Hematopoietic multipotent progenitor cell treated with erythropoietin and hydrocortisone succinate and interleukin-3 and kit ligand, for 6 days (in vitro differentiated cells): ENCODE measurements around the gene AP5Z1.
A peak's percentile ranks its signal among the peaks of the same experiment; 100 is the strongest.

Source experiments
- DNase-seq: peaks from one replicate; pipeline ENCODE4 v3.0.0-alpha.2; 2015

Gene AP5Z1

GRCh38 chr7:4768597-4769569 is 6.5 kb upstream of the AP5Z1 start:
- DNase-seq = no peak

DNA sequence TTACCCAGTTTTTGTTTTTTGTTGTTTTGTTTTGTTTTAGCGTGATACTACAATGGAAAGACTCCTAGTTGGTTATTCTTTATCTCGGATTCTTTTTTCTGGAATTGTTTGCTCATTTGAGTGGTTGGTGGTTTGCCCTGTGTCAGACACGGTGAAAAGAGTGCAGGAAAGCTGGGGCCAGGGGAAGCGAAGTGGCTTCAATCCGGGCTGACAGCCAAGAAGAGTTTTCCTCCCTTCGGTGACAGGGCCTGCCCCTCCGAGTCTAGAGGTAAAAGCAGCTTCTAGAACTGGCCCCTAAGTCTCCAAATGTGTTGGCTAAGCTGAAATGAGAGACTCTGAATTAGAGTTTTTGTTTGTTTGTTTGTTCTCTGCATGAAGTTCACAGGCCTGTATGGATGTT is 5.7 kb upstream of the AP5Z1 start:
- peak; percentile 14 for DNase-seq

DNA sequence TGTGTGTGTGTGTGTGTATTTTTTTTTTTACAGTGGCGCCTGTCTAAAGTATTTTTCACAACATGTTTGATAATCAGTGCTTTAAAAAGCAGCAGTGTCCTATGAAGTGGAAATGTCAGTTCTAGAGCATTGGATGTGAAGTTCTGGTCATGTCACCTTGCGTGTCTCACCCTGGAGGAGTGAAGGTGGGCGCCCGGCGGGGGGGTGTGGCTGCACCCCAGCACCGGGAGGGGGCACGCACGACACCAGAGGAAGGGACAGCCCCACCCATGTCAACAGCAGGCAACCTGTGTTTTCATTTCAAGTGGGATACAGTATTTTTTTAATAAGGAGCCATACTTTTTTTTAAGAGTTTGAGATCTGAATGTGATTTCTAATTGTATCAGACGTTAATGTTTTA is 4.5 kb upstream of the AP5Z1 start:
- DNase-seq = no peak

- DNase-seq = no peak
Measured at GRCh38 chr7:4771737-4772136, 3.7 kb upstream of the AP5Z1 start.

DNA sequence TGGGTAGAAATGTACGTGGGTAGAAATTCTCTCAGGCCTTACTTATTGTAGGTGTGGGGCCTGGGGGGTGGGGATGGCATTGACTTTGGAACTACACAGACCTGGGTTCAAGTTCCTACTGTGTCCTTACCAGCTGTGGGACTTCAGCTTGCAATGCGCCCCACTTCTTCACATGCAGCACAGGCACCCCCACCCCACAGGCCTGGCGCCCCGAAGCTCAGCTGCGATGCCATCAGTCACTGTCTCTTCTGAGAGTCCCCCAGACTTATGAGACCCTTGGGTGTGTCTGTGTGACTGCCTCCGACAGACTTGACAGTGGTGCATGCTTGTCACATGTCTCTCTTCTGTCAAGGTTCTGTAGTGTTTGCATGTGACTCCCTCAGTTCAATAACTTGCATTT is 3.1 kb upstream of the AP5Z1 start:
- no peak for DNase-seq

- DNase-seq = no peak
Measured at GRCh38 chr7:4774007-4774406, 1.4 kb upstream of the AP5Z1 start.

- peak; percentile 68 for DNase-seq
Measured at GRCh38 chr7:4774658-4775249, 669 bp upstream of the AP5Z1 start.

- DNase-seq = peak; percentile 72
Measured at GRCh38 chr7:4775848-4776623, 613 bp downstream of the AP5Z1 start.

DNA sequence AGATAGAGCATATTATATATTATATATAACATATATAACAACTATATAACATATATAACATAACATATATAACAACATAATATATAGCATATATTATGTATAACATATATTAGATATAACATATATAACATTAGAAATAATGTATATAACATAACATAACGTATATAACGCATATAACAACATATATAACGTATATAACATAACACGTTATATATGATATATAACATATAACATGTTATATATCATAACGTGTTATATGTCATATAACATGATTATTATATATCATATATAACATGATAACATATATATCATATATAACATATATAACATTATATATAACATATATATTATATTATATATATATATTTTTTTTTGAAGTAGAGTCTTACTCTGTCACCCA is 3.7 kb downstream of the AP5Z1 start:
- no peak for DNase-seq

DNA sequence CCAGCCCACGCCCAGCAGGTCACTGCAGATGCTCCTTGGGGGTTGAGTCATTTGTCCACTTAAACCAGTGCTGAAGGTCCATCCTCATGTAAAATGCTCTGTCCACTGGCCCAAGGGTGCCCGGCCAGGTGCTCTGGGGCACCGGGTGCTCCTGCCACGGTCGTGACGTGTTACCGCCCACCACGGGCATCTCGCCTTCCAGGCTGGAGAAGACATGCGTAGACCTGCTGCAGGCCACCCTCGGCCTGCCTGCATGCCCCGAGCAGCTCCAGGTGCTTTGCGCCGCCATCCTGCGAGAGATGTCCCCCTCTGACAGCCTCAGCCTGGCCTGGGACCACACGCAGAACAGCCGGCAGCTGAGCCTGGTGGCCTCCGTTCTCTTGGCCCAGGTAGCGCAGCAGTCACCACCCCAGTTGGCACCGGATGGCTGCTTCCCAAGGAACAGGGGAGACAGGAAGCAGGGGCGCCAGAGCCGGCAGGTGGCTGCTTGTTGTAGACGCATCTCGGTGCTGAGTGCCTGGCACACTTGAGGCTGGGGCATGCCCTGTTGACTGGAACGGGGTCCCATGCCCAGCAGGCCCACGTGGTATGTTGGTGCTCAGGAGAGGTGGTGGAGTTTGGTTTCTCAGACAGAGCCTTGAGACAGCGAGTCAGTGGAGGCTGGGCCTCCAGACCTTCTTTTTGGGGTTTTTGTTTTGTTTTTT is 6.1 kb downstream of the AP5Z1 start:
- DNase-seq = no peak

DNA sequence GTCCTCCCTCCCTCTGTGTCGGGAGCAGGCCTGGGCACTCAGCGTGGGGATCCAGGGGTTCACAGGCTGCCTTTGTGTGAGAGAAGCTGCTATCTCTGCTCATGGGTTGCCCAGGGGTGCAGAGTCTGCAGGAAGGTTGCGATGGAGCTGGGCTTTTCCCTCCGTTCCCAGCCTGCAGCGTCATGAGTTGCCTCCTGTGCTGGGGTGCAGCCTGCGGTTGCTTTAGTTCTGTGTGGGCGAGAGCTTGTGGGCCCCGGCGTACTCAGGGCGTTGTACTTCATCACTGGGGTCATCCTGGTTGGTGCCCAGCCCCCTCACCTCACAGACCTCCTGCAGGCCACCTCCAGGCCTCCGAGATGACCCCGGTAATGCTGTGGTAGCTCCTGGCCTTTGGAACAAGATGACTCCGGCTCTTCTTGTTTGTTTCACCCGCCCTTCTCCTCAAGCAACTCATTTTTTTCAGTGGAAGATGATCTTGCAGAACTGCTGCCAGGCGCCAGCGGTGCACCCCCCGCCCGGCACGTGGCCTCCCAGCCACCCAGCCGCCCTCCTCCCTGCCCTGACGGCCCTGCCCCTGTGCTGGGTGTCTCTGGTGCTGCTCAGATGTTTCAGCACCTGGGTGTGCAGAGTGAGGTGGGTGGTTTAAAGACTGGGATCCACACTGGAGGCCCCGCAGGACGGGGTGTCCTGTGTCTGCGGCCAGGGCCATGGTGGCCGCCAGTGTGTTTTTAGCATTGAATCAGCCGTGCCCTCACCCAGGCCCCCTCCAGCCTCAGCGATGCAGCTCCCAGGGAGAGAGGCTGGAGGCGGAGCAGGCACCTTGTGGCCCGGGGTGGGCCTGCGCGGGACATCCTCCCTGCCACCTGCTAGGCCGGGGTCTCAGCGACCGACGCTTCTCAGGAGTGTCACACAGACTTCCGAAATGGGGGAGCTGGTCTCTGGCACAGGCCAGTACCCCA is 7.2 kb downstream of the AP5Z1 start:
- DNase-seq = no peak

- DNase-seq = no peak
Measured at GRCh38 chr7:4783292-4783652, 7.8 kb downstream of the AP5Z1 start.

GRCh38 chr7:4783762-4784351 is 8.4 kb downstream of the AP5Z1 start:
- DNase-seq = no peak

DNA sequence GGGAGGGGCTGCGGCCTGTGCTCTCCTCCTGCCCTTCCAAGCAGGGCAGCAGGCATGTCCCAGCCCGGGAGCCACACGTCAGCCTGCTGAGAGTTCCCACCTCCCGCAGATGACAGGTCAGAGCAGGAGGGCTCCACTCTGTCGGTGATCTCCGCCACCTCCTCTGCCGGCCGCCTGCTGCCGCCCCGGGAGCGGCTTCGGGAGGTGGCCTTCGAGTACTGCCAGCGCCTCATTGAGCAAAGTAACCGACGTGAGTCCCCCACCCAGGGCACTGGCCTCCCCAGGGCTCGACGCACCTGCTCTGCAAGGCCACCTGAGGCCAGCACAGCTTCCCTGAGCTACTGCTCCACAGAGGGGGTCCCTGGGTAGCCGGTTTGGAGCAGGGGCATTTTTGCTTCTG is 9.4 kb downstream of the AP5Z1 start:
- DNase-seq = no peak

- DNase-seq = no peak
Measured at GRCh38 chr7:4785371-4785770, 9.9 kb downstream of the AP5Z1 start.

- no peak for DNase-seq
Measured at GRCh38 chr7:4786015-4786414, 10.6 kb downstream of the AP5Z1 start.

DNA sequence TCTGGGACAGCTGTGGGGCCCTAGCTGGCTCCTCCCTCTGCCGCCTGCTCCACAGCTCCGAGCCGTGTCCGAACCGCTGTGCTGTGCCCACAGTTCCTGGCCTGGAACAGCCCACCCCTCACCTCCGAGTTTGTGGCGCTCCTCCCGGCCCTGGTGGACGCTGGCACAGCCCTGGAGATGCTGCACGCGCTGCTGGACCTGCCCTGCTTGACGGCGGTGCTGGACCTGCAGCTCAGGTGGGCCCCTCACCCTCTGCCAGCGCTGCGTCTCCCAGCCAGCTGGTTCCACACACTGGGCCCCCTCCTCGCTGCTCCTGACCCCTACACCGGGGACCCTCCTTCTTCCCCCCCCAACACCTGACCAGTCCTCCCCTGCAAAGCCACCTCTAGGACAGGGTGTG is 12.1 kb downstream of the AP5Z1 start:
- no peak for DNase-seq

GRCh38 chr7:4787947-4788626 is 12.7 kb downstream of the AP5Z1 start:
- no peak for DNase-seq

DNA sequence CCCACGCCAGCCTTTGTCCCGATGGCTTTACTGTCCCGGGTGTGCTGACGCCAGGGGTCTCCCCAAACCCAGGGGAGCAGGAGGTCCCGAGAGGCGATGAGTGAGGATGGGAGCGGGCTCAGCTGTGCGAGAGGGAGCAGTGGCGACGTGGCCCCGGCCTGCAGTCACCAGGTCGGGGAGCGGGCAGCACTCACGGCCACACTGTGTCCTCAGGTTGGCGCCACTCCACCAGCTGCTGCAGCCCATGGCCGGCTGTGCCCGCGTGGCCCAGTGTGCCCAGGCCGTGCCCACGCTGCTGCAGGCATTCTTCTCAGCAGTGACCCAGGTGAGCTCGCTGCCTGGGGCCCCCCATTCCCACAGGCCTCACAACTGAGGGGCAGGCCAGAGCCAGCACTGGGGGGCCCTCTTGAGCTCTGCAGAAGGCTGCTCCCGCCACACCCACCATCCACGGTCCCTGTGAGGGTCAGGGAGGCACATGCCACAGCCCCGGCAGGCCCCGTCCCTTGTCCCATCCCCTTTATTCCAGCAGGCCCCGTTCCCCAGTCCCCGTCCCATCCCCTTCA is 13.3 kb downstream of the AP5Z1 start:
- no peak for DNase-seq
